Neutrophil (primary cell): ENCODE results near the gene EFCAB6.

Experiments
- H3K27ac ChIP-seq: fragments of 200-600 bp; sonication (generic); 2 replicates; pipeline ENCODE4 v1.5.1; 2016; ENCODE audit warnings: mild to moderate bottlenecking, moderate library complexity
- H3K27me3 ChIP-seq: fragments of 200-600 bp; sonication (generic); 2 replicates; pipeline ENCODE4 v1.6.0; 2016; ENCODE audit warnings: mild to moderate bottlenecking
- H3K36me3 ChIP-seq: fragments of 200-600 bp; sonication (generic); 2 replicates; pipeline ENCODE4 v1.5.1; 2017
- H3K4me1 ChIP-seq, 2 experiments: fragments of 200-600 bp in 1 of 2; sonication (generic) in 1 of 2; 1 replicate in 1 of 2; 2 replicates in 1 of 2; pipeline versions ENCODE4 v1.5.1 to v1.6.1; 2013 to 2016; ENCODE audit warnings: low read depth in 1 of 2, low read length in 1 of 2, mild to moderate bottlenecking in 1 of 2, moderate library complexity in 1 of 2; ENCODE audit not compliant: control insufficient read depth in 1 of 2, insufficient read depth in 1 of 2
- H3K4me3 ChIP-seq, 2 experiments: fragments of 200-600 bp in 1 of 2; sonication (generic) in 1 of 2; 1 replicate in 1 of 2; 2 replicates in 1 of 2; pipeline ENCODE4 v1.5.1; 2013 to 2016; ENCODE audit warnings: low read depth in 1 of 2, low read length in 1 of 2, mild to moderate bottlenecking in 1 of 2, moderate library complexity in 1 of 2
- H3K9me3 ChIP-seq: fragments of 200-600 bp; sonication (generic); 2 replicates; pipeline ENCODE4 v1.5.1; 2016
- TF ChIP-seq, protein P1 (sequence below): fragments of 200-600 bp; sonication (generic); IDR thresholded peaks from 2 replicates; pipeline ENCODE4 v1.5.1; 2016; ENCODE audit warnings: antibody characterized with exemption

The EFCAB6 gene

DNA sequence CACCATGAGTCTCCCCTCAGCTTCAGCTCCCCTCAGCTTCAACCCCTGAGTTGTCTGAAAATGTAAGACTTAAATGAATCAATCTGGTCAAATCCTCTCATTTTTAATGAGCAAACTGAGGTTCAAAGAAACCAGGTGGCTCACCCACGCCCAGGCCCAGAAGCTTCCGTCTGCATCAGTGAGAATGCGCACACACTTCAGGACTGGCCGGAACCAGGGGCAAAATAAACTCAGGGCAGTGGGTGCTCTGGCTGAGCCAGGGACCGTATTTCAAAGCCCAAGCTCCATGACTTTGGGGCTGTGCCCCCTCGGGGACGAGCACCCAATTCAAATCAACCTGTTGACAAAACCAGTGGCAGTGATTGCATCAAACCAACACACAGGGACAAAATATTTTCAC, 47.1 kb upstream of the EFCAB6 start:
- no peaks in the 10 kb centered on the region for H3K36me3 ChIP-seq
- H3K4me1 ChIP-seq, result peaks cover 0 to 2% of the 10 kb centered on the region in 2 experiments
- H3K9me3 ChIP-seq, result no peaks in the 10 kb centered on the region
- H3K27ac ChIP-seq, result no peak overlapping the region
- TF ChIP-seq, protein P1, sequence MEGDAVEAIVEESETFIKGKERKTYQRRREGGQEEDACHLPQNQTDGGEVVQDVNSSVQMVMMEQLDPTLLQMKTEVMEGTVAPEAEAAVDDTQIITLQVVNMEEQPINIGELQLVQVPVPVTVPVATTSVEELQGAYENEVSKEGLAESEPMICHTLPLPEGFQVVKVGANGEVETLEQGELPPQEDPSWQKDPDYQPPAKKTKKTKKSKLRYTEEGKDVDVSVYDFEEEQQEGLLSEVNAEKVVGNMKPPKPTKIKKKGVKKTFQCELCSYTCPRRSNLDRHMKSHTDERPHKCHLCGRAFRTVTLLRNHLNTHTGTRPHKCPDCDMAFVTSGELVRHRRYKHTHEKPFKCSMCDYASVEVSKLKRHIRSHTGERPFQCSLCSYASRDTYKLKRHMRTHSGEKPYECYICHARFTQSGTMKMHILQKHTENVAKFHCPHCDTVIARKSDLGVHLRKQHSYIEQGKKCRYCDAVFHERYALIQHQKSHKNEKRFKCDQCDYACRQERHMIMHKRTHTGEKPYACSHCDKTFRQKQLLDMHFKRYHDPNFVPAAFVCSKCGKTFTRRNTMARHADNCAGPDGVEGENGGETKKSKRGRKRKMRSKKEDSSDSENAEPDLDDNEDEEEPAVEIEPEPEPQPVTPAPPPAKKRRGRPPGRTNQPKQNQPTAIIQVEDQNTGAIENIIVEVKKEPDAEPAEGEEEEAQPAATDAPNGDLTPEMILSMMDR, result no peak
- peaks cover 56% of the 10 kb centered on the region for H3K27me3 ChIP-seq
- no peak overlapping the region for H3K4me3 ChIP-seq

DNA sequence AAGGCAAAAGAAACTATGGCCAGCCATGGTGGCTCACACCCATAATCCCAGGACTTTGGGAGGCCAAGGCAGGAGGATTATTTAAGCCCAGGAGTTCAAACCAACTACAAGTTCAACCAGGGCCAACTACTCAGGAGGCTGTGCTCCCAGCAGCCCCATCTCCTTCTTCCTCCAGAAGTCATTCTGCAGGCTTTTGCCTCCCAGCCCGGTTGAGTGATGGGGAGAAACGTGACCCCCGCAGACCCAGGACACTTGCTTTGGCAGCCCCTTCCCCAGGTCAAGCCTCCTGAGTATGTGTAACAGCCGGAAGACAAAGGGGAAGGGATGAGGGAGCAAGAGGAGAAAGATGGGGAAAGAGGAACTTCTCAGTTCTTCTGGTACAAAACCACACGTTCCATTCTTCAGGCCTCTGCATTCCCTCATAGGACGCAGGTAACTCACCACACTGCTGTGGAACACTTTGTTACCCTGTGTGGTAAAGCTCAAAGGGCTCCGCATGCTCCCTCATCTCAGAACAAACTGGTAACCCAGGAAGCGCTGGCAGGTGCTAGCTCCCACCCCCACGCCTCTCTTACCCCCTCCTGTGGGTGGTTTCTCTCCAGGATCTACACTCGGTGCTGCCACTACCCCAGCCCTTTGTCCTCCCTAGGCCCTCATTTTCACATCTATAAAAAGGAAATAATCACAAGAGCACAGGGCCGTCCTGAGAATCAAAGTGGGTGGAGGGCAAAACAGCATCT, 46.2 kb upstream of the EFCAB6 start:
- Histone ChIP-seq H3K27me3 (peaks cover 47% of the 10 kb centered on the region), H3K4me1 (peaks cover 0 to 2% of the 10 kb centered on the region in 2 experiments), H3K4me3 (no peak overlapping the region), H3K27ac (no peak overlapping the region), H3K9me3 (no peaks in the 10 kb centered on the region), H3K36me3 (no peaks in the 10 kb centered on the region)
- TF ChIP-seq, protein P1, result no peak

DNA sequence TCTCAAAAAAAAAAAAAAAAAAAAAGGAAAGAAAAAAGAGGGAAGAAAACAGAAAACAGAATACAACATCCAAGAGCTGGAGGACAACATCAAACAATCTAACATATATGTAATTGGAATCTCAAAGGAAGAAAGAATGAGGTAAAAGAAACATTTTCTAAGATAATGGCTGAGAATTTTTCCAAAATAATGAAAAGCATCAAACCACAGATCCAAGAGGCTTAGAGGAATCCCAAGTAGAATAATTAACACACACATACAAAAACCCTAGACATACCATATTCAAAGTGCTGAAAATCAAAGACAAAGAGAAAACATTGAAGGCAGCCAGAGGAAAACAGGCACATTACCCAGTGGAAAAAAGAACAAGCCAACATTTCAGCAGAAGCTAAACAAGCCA, 45.3 kb upstream of the EFCAB6 start:
- H3K4me1 ChIP-seq, result peaks cover 0 to 2% of the 10 kb centered on the region in 2 experiments
- peaks cover 38% of the 10 kb centered on the region for H3K27me3 ChIP-seq
- TF ChIP-seq, protein P1, result no peak
- no peaks in the 10 kb centered on the region for H3K9me3 ChIP-seq
- no peaks in the 10 kb centered on the region for H3K36me3 ChIP-seq
- no peak overlapping the region for H3K27ac ChIP-seq
- no peak overlapping the region for H3K4me3 ChIP-seq

DNA sequence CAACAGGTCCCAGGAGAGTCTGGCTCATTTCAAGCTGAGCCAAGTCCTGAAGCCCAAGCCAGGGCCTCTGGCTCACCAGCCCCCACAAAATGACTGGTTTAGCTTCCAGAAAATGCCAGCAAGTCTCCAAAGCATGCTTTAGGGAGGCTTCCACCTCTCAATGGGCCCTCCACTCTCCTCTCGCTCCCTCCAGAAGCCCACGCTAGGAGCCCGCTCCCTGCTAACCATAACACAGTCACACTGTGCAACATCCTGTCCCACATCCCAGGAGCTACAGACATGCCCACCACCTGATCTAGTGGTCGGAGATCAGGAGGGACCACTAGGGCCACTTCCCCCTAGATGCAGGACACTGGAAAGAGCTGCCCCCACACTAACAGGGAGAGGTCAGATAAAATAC, 43.3 kb upstream of the EFCAB6 start:
- Histone ChIP-seq H3K36me3 (no peaks in the 10 kb centered on the region), H3K27me3 (peaks cover 20% of the 10 kb centered on the region), H3K4me3 (no peak overlapping the region), H3K27ac (no peak overlapping the region), H3K9me3 (no peaks in the 10 kb centered on the region), H3K4me1 (no peaks in the 10 kb centered on the region)
- TF ChIP-seq, protein P1, result no peak

DNA sequence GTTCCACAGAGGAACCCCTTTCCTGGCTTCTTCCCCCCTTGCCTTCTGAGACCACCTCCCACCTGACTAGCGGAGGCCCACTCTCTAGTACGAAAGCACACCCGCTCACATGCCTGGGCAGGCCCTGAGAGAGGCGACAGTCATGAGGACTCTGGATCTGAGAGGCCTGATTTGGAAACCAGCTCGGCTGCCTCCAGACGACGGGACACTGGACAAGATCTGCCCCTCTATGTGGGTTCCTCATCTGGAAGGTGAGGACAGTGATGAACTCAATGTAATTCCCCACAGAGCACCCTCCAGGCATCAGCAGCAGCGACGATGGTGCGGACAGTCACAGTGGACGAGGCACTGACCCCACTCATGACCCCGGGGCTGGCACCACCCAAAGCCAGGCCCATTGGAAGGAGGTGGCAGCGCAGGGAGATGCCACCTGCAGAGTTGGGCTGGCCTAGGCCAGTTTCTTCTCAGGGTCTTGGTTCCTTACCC, 42.7 kb upstream of the EFCAB6 start:
- Histone ChIP-seq H3K36me3 (no peaks in the 10 kb centered on the region), H3K27ac (no peak overlapping the region), H3K27me3 (peaks cover 14% of the 10 kb centered on the region), H3K9me3 (no peaks in the 10 kb centered on the region), H3K4me1 (no peaks in the 10 kb centered on the region), H3K4me3 (no peak overlapping the region)
- TF ChIP-seq, protein P1, result no peak
